Activated CD8-positive, alpha-beta memory T cell treated with anti-CD3 and anti-CD28 coated beads for 48 hours (primary cell): ENCODE measurements around the gene TMPRSS9.

Experiments used
- DNase-seq, 3 experiments: peaks; one replicate each; pipeline ENCODE4 v3.0.0-alpha.2; 2020; ENCODE audit warnings: low read depth in 2 of 3, low spot score in 2 of 3

TMPRSS9 gene

DNA sequence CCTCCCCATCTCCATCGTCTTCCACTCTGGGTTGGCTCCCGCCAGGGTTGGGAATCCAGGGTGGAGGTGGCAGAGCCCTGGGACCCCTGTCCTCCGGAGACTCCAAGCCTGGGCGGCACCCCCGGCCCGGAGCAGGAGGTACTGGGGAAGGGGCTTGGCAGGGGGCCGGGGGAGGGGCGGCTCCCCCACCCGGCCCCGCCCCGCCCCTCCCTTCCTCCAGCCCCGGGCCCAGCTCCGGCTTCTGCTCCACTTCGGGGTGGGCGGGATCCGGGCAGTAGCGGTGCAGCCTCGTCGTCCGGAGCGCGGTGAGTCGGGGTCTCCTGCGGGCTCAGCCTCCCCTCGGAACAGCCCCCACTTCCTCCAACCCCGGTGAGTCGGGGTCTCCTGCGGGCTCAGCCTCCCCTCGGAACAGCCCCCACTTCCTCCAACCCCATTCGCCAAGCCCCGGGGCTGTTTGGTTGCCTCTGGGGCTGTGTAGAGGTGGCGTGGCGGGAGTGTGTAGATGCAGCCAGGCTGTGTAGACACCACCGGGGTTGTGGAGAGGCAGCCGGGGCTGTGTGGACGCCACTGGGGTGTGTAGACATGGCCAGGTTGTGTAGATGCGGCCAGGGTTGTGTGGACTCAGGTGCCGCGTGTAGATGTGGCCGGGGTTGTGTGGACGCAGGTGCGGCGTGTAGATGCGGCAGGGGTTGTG is at the start of gene TMPRSS9:
TSS of gene TMPRSS9 (plus strand) at position 274 of the 694 bp plus-strand sequence. CDS start 29,521 bp downstream, outside the sequence.
- no peak for DNase-seq

DNA sequence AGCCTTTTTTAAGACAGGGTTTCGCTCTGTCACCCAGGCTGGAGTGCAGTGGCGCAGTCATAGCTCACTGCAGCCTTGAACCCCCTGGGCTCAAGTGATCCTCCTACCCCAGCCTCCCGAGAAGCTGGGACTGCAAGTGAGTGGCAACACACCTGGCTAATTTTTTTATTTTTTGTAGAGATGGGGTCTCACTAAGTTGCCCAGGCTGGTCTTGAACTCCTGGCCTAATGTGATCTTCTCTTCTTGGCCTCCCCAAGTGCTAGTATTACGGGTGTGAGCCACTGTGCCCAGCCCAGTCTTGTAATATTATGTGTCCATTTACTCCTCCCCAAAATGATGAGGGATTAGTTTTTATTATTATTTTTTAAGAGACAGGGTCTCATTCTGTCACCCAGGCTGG is 49.0 kb upstream of the TMPRSS9 start:
- DNase-seq = no peak

DNA sequence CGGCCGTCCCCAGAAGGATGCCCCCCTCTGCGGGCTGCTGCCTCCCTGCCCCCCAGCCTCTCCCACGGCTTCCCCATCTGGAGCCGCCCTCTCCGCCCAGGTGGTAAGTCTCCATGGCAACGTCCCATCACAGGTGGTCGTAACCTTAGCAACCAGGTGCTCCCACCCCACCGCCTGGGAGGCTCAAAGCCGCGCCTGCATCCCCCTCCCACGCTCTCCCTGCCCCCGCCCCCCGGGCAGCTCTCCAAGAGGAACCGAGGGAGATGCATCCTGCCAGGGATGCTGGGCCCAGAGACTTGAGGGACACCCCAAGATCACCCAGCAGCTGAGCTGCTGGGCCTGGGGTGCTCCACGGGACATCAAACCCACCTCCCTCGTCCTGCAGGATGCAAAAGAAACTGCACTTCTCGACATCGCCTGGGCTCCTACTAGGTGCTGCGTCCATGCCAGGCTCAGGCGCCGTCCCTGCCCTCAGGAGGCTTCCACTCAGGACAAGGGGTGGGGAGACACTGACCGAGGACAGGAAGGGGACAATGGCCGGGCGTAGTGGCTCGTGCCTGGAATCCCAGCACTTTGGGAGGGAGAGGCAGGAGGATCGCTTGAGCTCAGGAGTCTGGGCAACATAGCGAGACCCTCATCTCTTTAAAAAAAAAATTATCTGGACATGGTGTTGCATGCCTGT is 47.1 kb upstream of the TMPRSS9 start:
- DNase-seq = no peak

DNA sequence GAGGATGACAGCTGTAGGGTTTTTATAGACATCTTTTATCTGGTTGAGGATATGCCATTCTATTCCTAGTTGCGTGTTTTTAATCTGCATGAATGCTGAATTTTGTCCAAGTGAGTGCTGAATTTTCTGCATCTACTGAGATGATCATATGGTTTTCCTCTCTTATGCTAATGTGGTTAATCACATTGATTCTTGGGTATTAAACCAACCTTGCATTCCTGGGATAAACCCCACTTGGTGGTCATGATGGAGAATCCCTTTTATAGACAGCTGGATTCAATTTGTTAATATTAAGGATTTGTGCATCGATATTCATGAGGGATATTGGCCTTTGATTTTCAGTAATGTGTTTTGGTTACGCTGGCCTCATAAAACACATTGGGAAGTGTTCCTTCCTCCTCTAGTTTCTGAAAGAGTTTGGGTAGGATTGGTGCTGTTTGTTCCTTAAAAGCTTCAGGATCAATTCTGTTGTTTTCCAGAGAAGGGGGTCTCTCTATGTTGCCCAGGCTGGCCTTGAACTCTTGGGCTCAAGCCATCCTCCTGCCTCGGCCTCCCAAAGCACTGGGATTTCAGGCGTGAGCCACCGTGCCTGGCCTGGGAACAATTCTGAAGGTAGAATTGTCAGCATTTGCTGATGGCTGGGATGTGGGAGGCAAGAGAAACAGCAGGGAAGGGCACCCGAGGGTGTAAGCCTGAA is 44.8 kb upstream of the TMPRSS9 start:
- DNase-seq = no peak

DNA sequence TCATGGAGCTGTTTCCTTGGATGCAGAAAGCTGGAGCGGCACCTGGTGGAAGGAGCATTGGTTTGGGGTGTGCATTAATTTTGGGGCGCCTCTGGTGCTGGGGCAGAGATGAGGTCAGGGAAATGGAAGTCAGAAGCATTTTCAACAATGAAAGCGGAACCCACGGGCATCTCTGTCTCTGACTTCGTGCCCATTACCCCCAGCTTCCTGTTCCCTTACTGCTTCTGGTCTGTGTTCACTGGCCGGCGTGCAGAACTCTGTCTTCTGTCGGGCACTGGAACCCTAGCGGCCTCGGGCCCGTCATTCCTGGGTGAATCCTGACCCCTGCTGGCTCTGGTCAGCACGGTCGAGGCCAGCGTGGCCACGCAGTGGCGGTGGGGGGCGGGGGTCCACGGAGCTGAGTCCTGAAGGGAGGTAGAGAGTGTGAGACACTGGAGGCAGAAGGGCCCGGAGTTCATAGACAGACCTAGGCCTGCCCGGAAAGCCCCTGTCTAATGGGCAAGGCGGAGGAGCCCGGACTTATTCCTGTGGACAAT is 44.2 kb upstream of the TMPRSS9 start:
- no peak for DNase-seq

DNA sequence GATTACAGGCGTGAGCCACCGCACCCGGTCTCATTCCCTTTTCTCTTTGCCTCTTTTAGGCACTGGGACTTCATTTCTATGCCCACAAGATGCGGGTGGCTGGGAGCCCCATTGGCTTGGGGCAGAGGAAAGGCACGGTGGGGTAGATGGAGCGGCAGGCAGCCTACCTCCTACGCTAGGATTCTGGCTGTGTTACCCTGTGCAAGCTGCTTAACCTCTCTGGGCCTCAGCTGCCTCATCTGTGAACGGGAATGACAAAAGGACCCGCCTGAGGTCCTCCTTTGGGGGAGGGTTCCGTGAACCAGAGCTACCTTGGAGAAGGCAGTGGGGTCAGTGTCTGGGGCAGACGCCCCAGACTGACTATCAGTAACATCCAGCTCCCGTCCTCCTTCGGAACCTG is 42.8 kb upstream of the TMPRSS9 start:
- no peak for DNase-seq

DNA sequence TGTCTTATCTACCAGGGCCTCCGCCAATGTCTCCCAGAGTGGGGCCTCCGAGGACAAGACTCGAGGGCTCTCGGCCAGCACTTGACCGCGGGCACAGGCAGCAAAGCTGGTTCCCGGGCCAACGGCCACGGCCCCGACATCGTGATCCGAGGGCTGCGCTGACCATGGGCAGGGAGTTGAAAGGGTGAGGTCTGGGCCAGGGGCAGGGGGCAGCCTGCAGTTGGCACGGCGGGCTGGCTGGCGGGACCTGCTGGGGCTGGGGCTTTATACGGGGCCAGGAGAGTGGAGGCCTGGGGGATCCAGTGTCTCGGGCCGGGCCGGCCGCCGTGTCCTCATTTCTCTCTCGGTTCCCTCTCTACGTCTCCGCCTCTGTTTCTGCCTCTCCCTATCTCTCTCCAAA is 42.3 kb upstream of the TMPRSS9 start:
- no peak for DNase-seq

DNA sequence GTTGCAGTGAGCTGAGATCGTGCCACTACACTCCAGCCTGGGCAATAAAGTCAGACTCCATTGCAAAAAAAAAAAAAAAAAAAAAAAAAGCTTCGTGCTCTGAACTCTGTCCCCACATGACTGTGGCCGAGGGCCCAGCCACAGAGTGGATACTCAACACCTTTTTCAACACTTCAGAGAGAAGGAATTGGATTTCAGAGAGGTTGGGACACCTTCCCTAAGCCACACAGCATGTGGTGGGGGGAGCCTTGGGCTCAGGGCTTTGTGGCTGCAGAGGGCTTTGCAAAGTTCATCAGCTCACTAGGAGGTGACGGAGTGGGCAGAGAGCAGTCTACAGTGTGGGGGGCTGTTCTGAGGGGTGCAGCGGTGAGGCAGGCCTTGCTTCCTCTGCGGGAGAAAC is 41.1 kb upstream of the TMPRSS9 start:
- DNase-seq = no peak

GRCh38 chr19:2319551-2319950 is 40.5 kb upstream of the TMPRSS9 start:
- no peak for DNase-seq

- DNase-seq = no peak
Observed at GRCh38 chr19:2320049-2320448, 40.0 kb upstream of the TMPRSS9 start.

DNA sequence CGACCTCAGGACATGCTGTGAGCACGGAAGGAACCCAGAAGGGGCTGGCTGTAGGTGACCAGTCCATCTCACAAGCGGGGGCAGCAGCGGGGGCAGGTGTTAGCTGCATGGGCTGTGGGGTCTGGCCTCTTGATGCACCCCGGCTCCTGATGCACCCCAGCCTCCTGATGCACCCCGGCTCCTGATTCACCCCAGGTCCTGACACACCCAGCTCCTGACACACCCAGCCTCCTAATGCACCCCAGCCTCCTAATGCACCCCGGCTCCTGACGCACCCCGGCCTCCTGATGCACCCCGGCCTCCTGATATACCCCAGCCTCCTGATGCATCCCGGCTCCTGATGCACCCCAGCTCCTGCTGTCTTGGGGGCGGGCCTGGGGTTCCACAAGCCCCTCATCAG is 39.1 kb upstream of the TMPRSS9 start:
- DNase-seq = no peak

DNA sequence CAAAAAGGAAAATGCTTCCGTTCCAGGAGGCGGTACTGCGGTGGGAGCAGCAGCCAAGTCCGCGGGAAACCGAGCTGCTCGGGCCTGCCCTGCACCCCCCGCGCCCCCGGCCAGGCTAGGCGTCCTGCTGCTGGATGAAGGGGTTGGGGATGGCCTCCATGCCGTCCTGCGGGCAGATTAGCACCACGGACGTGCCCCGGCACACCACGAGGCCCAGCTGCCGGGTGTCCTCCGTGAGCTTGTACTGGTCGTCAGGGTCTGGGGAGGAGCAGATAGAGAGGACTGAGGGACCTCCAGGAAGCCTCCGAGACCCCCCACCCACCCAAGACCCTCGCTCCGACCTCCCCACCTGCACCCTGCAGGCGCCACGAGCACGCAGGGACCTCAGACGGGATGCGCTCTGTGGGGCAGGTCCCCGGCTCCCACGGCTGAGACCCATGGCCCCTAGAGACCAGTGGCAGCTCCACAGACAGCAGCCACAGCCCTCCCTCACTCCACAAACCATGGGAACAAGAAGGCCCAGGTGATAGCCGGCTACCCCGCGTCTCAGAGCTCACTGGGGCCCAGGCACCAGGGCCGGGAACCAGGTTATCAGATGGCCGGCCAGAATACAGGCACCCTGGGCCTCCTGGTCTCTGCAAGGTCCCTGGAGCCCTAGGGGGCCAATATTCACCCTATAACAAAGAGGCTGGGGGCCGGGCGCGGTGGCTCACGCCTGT is 38.3 kb upstream of the TMPRSS9 start:
- DNase-seq = no peak

DNA sequence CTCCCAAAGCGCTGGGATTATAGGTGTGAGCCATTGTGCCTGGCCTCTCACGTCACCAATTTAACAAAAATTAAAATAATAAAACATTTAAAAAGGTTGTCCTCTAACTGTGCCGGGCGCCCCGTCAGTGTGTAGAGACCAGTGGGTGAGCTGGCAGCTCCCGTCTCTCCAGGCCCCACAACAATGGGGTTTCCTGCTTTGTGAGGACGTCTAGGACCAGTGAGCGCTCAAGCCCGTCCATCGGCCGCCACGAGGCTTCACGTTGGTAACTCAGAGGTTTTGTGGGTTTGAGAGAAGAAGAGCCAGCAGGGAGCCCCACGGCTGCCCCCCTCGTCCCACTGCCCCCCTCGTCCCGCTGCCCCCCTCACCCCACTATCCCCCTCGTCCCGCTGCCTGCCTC is 36.4 kb upstream of the TMPRSS9 start:
- no peak for DNase-seq

GRCh38 chr19:2324220-2324948 is 35.7 kb upstream of the TMPRSS9 start:
- DNase-seq = no peak

DNA sequence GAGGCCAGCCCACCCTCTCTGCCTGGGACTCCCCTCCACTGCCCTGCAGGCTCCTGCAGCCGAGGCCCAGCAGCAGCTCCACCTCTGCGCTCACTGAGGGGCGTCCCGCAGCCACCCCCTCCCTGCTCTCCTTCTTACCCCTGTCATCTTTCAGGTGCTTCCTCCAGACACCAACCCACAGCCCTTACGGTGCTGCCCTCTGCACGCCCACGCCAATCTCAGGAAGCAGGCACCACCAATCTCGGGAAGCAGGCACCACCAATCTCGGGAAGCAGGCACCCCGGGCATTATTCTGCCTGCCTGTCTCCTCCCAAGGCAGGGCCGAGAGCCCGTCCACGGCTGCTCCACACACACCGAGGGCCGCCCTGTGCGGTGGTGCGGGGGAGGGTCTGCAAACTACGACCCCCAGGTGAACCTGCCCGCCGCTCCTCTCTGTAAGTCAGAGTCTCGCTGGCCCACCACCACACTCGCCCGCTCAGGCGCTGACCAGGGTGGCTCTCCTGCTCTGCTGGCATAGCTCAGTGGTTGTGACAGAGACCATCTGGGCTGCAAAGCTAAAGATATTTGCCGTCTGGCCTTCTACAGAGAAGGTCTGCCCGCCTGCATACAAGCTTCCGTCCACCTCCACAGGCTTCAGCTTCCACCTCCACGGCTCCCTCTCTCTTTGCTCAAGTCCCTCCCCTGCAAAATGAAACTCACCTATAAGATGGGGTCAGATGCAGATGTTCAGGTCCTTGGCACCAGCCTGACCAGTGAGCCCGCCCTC is 34.6 kb upstream of the TMPRSS9 start:
- DNase-seq = no peak

- DNase-seq = no peak
Observed at GRCh38 chr19:2326699-2327360, 33.2 kb upstream of the TMPRSS9 start.

DNA sequence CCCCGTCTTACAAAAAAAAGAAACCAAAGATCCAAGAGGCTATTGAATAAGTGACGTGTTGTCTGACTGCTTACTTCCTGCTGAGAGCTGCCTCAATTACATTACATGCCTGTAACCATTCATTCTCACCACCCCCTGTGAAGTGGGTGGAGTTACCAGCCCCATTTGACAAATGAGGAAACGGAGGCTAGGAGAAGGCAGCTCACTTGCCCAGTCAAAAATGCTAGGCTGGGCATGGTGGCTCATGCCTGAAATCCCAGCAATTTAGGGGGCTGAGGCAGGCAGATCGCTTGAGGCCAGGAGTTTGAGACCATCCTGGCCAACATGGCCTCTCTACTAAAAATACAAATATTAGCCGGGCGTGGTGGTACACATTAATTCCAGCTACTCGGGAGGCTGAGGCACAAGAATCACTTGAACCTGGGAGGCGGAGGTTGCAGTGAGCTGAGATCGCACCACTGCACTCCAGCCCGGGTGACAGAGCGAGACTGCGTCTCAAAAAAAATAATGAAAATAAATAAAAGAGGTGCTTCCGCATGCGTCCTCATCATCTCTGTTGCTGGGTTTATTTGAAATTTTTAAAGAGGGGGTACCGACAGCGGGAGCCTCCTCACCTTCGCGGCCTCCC is 32.2 kb upstream of the TMPRSS9 start:
- DNase-seq = peak in 1 of 3 experiments; percentile 36

DNA sequence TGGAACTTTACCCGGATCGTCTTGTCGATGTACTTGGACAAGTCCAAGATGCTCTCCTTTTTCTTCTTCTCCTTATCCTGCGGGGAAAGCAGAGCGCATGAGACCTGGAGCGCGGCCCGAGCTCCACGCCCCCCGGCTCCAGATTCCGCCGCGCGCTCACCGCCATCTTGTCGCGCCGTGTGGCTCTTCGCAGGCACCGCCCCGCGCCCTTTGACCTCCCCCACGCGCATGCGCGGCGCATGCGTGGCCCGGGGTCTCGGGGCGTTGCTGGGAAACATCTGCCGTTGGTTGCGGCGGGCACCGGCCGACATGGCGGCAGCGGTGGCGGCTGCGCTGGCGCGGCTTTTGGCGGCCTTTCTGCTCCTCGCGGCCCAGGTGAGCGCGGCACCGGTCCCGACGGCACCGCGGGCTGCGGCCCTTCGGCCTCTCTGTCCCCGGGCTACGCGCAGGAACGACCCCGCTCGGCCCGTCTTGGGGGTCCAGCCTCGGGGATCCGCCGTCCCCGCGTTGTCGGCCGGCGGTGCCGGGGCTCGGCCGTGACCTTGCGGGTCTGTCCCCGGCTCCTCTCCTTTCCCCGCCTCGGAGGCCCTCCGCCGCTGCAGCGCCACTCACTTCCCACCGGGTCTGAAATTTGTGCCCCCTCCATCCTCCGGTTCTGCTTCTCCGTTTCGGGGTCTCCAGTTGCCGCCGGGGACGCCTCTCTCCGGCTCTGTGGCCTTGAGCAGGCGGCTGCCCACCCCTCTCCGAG is 31.5 kb upstream of the TMPRSS9 start, which contains the start of the genes LSM7 and SPPL2B:
TSS of gene LSM7 (minus strand) at position 186 of the 748 bp plus-strand sequence. CDS start at position 166, 20 bp downstream.
TSS of gene SPPL2B (plus strand) at position 284 of the 748 bp plus-strand sequence. CDS start at position 310, 26 bp downstream.
- peak; percentile 86 to 89 (median 88) for DNase-seq
